GM23338 (cell line): Measurements from ENCODE around the gene GPATCH8. TPM values are rescaled to one million over a fixed set of nuclear protein-coding genes. Genes with fewer than 3 reads are reported as not detected.

Experiments
- ATAC-seq: fragments of 200-7000 bp; cut with Tn5 transposase; 3 replicates; pipeline ENCODE4 v1.9.1; 2020
- DNase-seq: peaks from one replicate; pipeline ENCODE4 v3.0.0-alpha.2; 2015; ENCODE audit warnings: low spot score
- H2AFZ ChIP-seq: fragments of 200-600 bp; sonication (generic); 2 replicates; pipeline ENCODE4 v1.8.0; 2016; ENCODE audit warnings: antibody characterized with exemption, mild to moderate bottlenecking, moderate library complexity
- H3F3A ChIP-seq: fragments of 200-600 bp; sonication (generic); replicated peaks from 2 replicates; pipeline ENCODE4 v1.8.0; 2017; ENCODE audit warnings: antibody characterized with exemption, mixed run types, low read depth
- H3K27ac ChIP-seq: fragments of 200-600 bp; sonication (generic); 2 replicates; pipeline ENCODE4 v1.6.1; 2016; ENCODE audit warnings: low read depth
- H3K27me3 ChIP-seq: fragments of 200-600 bp; sonication (generic); 2 replicates; pipeline ENCODE4 v1.8.0; 2016; ENCODE audit warnings: mild to moderate bottlenecking, mixed run types, moderate library complexity; ENCODE audit not compliant: insufficient read depth
- H3K36me3 ChIP-seq: fragments of 200-600 bp; sonication (generic); 2 replicates; pipeline ENCODE4 v1.8.0; 2016; ENCODE audit warnings: mild to moderate bottlenecking; ENCODE audit not compliant: insufficient read depth
- H3K4me1 ChIP-seq: fragments of 200-600 bp; sonication (generic); 2 replicates; pipeline ENCODE4 v1.8.0; 2016; ENCODE audit warnings: mild to moderate bottlenecking, moderate library complexity; ENCODE audit not compliant: insufficient read depth
- H3K4me2 ChIP-seq: fragments of 200-600 bp; sonication (generic); 2 replicates; pipeline ENCODE4 v1.7.1; 2017; ENCODE audit warnings: mixed run types
- H3K4me3 ChIP-seq: fragments of 200-600 bp; sonication (generic); 2 replicates; pipeline ENCODE4 v1.6.1; 2016; ENCODE audit warnings: mixed run types
- H3K79me2 ChIP-seq: fragments of 200-600 bp; sonication (generic); replicated peaks from 2 replicates; pipeline ENCODE4 v1.8.0; 2017; ENCODE audit warnings: mild to moderate bottlenecking; ENCODE audit not compliant: insufficient read depth
- H3K9me2 ChIP-seq: fragments of 200-600 bp; sonication (generic); 2 replicates; pipeline ENCODE4 v1.8.0; 2017; ENCODE audit not compliant: insufficient read depth
- H4K20me1 ChIP-seq: fragments of 200-600 bp; sonication (generic); replicated peaks from 2 replicates; pipeline ENCODE4 v1.8.0; 2017; ENCODE audit warnings: mild to moderate bottlenecking; ENCODE audit not compliant: insufficient read depth
- H3K27ac Mint-ChIP-seq: 2 replicates; pipeline ENCODE4 v1.8.0; 2020; ENCODE audit warnings: inconsistent platforms, mild to moderate bottlenecking, moderate library complexity, mixed read lengths
- H3K27me3 Mint-ChIP-seq: 3 replicates; pipeline ENCODE4 v1.8.0; 2022; ENCODE audit warnings: low read depth, mild to moderate bottlenecking, moderate library complexity, mixed read lengths, inconsistent platforms; ENCODE audit not compliant: insufficient read depth, poor library complexity
- H3K36me3 Mint-ChIP-seq: 3 replicates; pipeline ENCODE4 v1.8.0; 2021; ENCODE audit warnings: low read depth, mild to moderate bottlenecking, inconsistent platforms, moderate library complexity, mixed read lengths
- H3K4me1 Mint-ChIP-seq: 3 replicates; pipeline ENCODE4 v1.8.0; 2020; ENCODE audit warnings: mild to moderate bottlenecking, inconsistent platforms, mixed read lengths
- H3K4me3 Mint-ChIP-seq: 3 replicates; pipeline ENCODE4 v1.8.0; 2021; ENCODE audit warnings: moderate library complexity, mild to moderate bottlenecking, inconsistent platforms, mixed read lengths
- H3K9me3 Mint-ChIP-seq: 3 replicates; pipeline ENCODE4 v1.8.0; 2020; ENCODE audit warnings: moderate library complexity, mild to moderate bottlenecking, inconsistent platforms, mixed read lengths
- CREB1 ChIP-seq: fragments of 250-450 bp; sonication (Bioruptor Pico); IDR thresholded peaks from 2 replicates; pipeline ENCODE4 v1.5.0; 2020; ENCODE audit warnings: low read depth, mild to moderate bottlenecking, moderate library complexity
- EZH2 ChIP-seq: fragments of 200-600 bp; sonication (generic); IDR thresholded peaks from one replicate; pipeline ENCODE4 v1.8.0; 2017; ENCODE audit warnings: antibody characterized with exemption, mild to moderate bottlenecking, low read depth; ENCODE audit not compliant: unreplicated experiment
- EZH2phosphoT487 ChIP-seq: fragments of 200-600 bp; sonication (generic); IDR thresholded peaks from one replicate; pipeline ENCODE4 v1.8.1; 2018; ENCODE audit warnings: antibody characterized with exemption; ENCODE audit not compliant: unreplicated experiment
- JUNB ChIP-seq: IDR thresholded peaks from one replicate; pipeline ENCODE4 v1.6.1; 2016; ENCODE audit warnings: antibody characterized with exemption; ENCODE audit not compliant: unreplicated experiment
- POLR2AphosphoS5 ChIP-seq: IDR thresholded peaks from 2 replicates; pipeline ENCODE4 v1.6.1; 2016; ENCODE audit warnings: antibody characterized with exemption, low read depth
- STAT1 ChIP-seq: IDR thresholded peaks from one replicate; pipeline ENCODE4 v1.6.1; 2016; ENCODE audit warnings: antibody characterized with exemption; ENCODE audit not compliant: unreplicated experiment
- ZNF114 ChIP-seq: fragments of 250-450 bp; sonication (Bioruptor Pico); IDR thresholded peaks from 2 replicates; pipeline ENCODE4 v1.5.0; 2020; ENCODE audit warnings: mild to moderate bottlenecking, moderate library complexity
- ZNF331 ChIP-seq: fragments of 250-450 bp; sonication (Bioruptor Pico); IDR thresholded peaks from 2 replicates; pipeline ENCODE4 v1.5.0; 2020; ENCODE audit warnings: low read depth, mild to moderate bottlenecking, moderate library complexity
- polyA plus RNA-seq: library from polyadenylated mRNA; unstranded; fragments of >200 nt; fragmentation: Nextera tagmentation; extraction: Ambion mirVana; gene quantifications from 2 replicates; pipeline ENCODE4 v1.2.1, GENCODE V29; 2016
- total RNA-seq: library from RNA; depleted of rRNA; stranded (reverse); fragments of >200 nt; shearing (Covaris generic); gene quantifications from 2 replicates; pipeline ENCODE4 v1.2.3, GENCODE V29; 2014
- TF ChIP-seq, protein P1 (sequence below), 2 experiments: fragments of 200-600 bp in 1 of 2; sonication (generic) in 1 of 2; conservative IDR thresholded peaks; 2 replicates each; pipeline versions ENCODE4 v1.5.1 to v1.6.1; 2016 to 2017; ENCODE audit warnings: antibody characterized with exemption in 2 of 2, low read depth in 2 of 2, mild to moderate bottlenecking in 2 of 2, moderate library complexity in 1 of 2
- TF ChIP-seq, protein P2 (sequence below): IDR thresholded peaks from one replicate; pipeline ENCODE4 v1.6.1; 2018; ENCODE audit warnings: antibody characterized with exemption; ENCODE audit not compliant: unreplicated experiment
- TF ChIP-seq, protein P3 (sequence below): IDR thresholded peaks from 2 replicates; pipeline ENCODE4 v1.6.1; 2016; ENCODE audit warnings: antibody characterized with exemption

GPATCH8 gene
- total and polyA plus RNA-seq, 2 experiments from 2014 or later = 44.4 to 76.5 TPM

DNA sequence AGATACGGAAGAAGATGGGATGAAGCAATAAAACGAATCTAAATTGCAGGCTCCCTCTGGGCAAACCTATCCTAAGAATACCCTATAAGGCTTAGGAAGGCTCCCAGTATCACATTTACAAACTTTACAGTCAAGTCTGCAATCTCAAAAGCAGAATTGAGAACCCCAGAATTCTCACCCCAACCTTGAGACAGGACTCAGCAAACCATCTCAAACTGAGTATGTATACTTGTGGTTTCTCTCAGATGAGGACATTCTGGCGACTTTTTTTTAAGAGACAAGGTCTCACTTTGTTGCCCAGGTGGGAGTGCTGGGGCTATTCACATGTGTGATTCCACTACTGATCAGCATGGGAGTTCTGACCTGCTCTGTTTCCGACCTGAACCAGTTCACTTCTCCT, 94.4 kb downstream of the GPATCH8 start:
- Histone ChIP-seq H3K36me3 (peaks cover 7% of the 10 kb centered on the region; the same call in 1 of the 2 replicates), H3K4me3 (no peak overlapping the region), H3K4me2 (no peak overlapping the region), H3K9me2 (no peaks in the 10 kb centered on the region), H3K79me2 (no peaks in the 10 kb centered on the region), H4K20me1 (peaks cover 5% of the 10 kb centered on the region), H3K27me3 (no peaks in the 10 kb centered on the region), H3K27ac (no peak overlapping the region), H3F3A (no peaks in the 10 kb centered on the region), H2AFZ (no peak overlapping the region), H3K4me1 (no peaks in the 10 kb centered on the region)
- Mint-ChIP-seq H3K36me3 (peaks cover 6% of the 10 kb centered on the region; the same call in 1 of the 3 replicates), H3K9me3 (no peaks in the 10 kb centered on the region), H3K27me3 (no peaks in the 10 kb centered on the region), H3K4me3 (no peak overlapping the region), H3K27ac (no peak overlapping the region), H3K4me1 (no peaks in the 10 kb centered on the region)
- TF ChIP-seq JUNB (no peak), ZNF114 (CRISPR knock-in tag) (no peak), ZNF331 (no peak), EZH2phosphoT487 (no peak), CREB1 (CRISPR knock-in tag) (no peak), POLR2AphosphoS5 (no peak), STAT1 (no peak), EZH2 (no peak)
- TF ChIP-seq, protein P1, sequence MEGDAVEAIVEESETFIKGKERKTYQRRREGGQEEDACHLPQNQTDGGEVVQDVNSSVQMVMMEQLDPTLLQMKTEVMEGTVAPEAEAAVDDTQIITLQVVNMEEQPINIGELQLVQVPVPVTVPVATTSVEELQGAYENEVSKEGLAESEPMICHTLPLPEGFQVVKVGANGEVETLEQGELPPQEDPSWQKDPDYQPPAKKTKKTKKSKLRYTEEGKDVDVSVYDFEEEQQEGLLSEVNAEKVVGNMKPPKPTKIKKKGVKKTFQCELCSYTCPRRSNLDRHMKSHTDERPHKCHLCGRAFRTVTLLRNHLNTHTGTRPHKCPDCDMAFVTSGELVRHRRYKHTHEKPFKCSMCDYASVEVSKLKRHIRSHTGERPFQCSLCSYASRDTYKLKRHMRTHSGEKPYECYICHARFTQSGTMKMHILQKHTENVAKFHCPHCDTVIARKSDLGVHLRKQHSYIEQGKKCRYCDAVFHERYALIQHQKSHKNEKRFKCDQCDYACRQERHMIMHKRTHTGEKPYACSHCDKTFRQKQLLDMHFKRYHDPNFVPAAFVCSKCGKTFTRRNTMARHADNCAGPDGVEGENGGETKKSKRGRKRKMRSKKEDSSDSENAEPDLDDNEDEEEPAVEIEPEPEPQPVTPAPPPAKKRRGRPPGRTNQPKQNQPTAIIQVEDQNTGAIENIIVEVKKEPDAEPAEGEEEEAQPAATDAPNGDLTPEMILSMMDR (conservative IDR thresholded peaks at IDR 0.05; ENCODE audit: low read depth in 2 of 2) = no peak
- TF ChIP-seq, protein P2, sequence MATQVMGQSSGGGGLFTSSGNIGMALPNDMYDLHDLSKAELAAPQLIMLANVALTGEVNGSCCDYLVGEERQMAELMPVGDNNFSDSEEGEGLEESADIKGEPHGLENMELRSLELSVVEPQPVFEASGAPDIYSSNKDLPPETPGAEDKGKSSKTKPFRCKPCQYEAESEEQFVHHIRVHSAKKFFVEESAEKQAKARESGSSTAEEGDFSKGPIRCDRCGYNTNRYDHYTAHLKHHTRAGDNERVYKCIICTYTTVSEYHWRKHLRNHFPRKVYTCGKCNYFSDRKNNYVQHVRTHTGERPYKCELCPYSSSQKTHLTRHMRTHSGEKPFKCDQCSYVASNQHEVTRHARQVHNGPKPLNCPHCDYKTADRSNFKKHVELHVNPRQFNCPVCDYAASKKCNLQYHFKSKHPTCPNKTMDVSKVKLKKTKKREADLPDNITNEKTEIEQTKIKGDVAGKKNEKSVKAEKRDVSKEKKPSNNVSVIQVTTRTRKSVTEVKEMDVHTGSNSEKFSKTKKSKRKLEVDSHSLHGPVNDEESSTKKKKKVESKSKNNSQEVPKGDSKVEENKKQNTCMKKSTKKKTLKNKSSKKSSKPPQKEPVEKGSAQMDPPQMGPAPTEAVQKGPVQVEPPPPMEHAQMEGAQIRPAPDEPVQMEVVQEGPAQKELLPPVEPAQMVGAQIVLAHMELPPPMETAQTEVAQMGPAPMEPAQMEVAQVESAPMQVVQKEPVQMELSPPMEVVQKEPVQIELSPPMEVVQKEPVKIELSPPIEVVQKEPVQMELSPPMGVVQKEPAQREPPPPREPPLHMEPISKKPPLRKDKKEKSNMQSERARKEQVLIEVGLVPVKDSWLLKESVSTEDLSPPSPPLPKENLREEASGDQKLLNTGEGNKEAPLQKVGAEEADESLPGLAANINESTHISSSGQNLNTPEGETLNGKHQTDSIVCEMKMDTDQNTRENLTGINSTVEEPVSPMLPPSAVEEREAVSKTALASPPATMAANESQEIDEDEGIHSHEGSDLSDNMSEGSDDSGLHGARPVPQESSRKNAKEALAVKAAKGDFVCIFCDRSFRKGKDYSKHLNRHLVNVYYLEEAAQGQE = no peak
- TF ChIP-seq, protein P3, sequence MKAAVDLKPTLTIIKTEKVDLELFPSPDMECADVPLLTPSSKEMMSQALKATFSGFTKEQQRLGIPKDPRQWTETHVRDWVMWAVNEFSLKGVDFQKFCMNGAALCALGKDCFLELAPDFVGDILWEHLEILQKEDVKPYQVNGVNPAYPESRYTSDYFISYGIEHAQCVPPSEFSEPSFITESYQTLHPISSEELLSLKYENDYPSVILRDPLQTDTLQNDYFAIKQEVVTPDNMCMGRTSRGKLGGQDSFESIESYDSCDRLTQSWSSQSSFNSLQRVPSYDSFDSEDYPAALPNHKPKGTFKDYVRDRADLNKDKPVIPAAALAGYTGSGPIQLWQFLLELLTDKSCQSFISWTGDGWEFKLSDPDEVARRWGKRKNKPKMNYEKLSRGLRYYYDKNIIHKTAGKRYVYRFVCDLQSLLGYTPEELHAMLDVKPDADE = no peak
- DNase-seq (no peak), ATAC-seq (no peak)
